Left ventricle myocardium superior (tissue), 1 donor: Measurements from ENCODE around the gene PIM3. TPM values are rescaled to one million over a fixed set of nuclear protein-coding genes. Genes with fewer than 3 reads are reported as not detected.

Experiments used
- ATAC-seq: fragments of 200-7000 bp; cut with Tn5 transposase; one replicate; pipeline ENCODE4 v1.9.1; 2020; ENCODE audit warnings: mild to moderate bottlenecking, moderate library complexity
- DNase-seq: peaks from one replicate; pipeline ENCODE4 v3.0.0-alpha.2; 2020
- intact Hi-C: fragments of 100-400 bp; cut with micrococcal nuclease; formaldehyde crosslinking; loops from one replicate; pipeline ENCODE4 v1.11.0; 2022
- total RNA-seq: library from RNA; stranded (reverse); fragmentation: NEBNext Ultra II Directional; extraction: Animal tissue kit (Norgen Biotek cat#: 25700); gene quantifications from one replicate; pipeline ENCODE4 v1.2.1, GENCODE V29; 2021
- donor health status: DM: no; HTN: yes; CAD: no; lungs with severe emphysema.

PIM3 gene
- total RNA-seq, 1 donor from 2014 or later: 65.1 TPM

DNA sequence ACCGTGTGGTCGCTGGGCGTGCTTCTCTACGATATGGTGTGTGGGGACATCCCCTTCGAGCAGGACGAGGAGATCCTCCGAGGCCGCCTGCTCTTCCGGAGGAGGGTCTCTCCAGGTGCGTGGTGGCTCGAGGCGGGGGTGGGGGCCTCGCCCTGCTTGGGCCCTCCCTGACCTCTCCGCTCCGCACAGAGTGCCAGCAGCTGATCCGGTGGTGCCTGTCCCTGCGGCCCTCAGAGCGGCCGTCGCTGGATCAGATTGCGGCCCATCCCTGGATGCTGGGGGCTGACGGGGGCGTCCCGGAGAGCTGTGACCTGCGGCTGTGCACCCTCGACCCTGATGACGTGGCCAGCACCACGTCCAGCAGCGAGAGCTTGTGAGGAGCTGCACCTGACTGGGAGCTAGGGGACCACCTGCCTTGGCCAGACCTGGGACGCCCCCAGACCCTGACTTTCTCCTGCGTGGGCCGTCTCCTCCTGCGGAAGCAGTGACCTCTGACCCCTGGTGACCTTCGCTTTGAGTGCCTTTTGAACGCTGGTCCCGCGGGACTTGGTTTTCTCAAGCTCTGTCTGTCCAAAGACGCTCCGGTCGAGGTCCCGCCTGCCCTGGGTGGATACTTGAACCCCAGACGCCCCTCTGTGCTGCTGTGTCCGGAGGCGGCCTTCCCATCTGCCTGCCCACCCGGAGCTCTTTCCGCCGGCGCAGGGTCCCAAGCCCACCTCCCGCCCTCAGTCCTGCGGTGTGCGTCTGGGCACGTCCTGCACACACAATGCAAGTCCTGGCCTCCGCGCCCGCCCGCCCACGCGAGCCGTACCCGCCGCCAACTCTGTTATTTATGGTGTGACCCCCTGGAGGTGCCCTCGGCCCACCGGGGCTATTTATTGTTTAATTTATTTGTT, 2.4 kb downstream of the PIM3 start:
- DNase-seq: peak; percentile 53
- intact Hi-C loops: no loop called here
- ATAC-seq: no peak

DNA sequence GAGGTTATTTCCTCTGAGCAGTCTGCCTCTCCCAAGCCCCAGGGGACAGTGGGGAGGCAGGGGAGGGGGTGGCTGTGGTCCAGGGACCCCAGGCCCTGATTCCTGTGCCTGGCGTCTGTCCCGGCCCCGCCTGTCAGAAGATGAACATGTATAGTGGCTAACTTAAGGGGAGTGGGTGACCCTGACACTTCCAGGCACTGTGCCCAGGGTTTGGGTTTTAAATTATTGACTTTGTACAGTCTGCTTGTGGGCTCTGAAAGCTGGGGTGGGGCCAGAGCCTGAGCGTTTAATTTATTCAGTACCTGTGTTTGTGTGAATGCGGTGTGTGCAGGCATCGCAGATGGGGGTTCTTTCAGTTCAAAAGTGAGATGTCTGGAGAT, 3.1 kb downstream of the PIM3 start:
- DNase-seq (no peak), ATAC-seq (no peak)
- intact Hi-C loops: no loop called here

DNA sequence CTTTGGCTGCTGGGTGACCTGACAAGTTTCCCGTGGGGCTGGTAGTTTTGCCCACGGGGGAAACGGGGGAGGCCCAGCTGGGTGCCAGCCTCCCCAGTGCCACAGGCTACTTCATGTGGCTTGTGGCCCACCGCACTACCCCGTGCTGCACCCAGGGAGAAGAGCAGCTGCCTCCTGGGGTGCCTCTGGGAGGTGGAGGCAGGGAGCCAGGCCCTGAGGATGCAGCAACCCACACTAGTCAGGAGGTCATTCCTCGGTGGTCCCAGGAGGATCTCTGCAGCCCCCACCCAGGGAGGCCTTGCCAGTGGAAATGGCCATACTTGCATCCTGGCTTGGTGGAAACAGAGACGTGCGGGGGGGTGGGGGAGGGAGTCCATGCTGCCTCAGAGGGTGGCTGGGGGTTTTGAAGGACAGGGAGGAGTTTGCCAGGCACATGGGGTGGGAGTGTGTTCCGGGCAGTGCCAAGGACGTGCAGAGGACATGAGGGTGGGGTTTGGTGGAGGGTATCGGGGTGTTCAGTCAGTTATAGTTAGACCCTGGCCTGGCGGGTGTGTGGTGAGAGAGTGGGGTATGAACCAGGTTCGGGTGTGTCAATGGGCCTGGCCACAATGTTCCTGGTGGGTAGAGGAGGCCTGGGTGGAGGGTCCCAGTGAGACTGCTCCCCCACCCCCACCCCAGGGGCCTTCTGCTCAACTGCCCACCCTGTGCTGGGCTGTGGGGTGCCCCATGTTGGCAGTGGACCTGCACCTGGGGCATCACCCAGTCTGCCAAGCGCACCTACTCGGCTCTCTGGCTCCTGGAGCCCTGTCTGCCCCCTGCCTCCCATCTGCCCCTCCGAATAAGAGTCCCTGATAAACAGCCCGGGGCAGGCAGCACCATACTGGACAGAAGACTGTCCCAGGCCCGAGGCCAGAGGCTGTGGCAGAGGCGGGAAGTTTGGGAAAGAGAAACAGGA, 3.8 kb downstream of the PIM3 start:
- no peak for ATAC-seq
- intact Hi-C loops: no loop called here
- DNase-seq: peak; percentile 40

DNA sequence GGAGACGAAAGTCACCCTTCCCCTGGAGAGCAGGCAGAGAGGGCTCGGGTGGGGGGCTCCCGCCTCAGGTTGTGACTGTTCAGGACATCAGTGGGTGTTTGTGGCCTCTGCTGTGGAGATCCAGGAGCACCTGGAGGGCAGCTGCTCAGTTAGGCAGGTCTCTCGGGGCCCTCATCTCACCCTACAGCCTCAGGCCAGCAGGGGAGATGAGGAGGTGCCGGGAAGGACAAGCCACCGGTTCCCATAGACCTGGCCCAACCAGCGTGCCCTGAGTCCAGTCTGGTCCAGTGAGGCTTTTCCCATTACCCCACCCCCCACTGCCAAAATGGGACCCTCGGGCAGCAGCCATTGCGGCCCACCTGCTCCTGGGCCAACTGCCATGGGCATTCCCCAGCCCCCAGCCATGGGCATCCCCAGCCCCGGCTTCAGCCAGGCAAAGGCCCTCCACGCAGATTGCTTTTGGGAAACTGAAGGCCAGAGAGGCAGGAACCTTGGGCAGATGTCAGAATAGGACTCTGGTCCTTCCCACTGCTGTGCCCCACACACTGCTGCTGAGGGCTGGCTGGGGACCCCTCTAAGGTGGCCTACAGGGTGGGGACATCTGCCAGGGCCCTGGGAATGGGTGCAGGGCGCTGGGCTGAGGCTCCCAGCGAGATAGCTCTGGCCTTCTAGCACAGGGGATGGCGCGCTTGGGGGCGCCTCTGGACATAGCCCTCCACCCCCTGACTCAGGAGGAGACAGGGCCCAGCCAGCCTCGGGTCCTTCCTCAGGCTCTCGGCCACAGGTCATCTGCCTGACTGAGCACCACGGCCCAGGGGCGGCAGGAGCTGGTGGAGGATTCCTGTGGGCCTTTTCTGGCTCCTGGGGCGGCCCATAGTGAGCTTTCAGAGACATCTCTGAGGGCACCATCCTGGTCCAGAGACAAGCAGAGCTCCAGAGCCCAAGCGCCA, 4.8 kb downstream of the PIM3 start:
- intact Hi-C loops: no loop called here
- DNase-seq (peak; percentile 38), ATAC-seq (no peak)

DNA sequence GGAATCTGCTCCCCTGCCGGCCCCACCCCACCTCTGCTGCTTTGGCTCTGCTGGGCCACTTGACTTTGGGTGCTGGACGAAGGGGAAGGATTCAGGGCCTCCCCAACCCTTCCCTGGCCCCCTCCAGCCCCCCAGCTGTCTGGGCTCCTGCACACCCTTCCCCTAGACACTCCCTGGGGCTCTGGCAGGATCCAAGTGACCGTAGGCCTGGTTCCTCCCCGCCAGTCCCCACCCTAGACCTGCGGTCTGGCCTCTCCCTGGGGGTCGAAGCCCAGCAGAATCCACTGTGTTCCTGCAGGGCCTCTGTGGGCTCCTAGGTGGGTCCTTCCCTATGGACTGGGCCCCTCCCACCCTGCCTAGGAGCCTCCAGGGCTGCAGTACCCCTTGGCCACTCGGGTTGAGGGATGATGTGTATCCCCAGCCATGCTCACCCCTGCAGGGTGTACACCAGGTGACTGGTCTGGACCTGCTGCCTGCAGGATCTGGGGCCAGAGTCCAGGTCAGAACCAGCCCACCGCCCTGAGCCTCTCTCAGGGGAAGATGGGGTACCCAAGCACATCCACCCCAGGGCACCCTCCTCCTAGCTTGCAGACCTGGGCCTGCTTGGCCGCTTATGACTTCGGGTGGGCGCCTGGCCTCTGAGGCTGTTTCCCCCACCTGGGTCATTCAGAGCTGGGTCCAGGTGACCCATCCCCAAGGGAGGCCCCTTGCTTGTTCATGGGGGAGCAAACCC, 5.6 kb downstream of the PIM3 start:
- DNase-seq: peak; percentile 33
- ATAC-seq: no peak
- intact Hi-C loops: no loop called here

DNA sequence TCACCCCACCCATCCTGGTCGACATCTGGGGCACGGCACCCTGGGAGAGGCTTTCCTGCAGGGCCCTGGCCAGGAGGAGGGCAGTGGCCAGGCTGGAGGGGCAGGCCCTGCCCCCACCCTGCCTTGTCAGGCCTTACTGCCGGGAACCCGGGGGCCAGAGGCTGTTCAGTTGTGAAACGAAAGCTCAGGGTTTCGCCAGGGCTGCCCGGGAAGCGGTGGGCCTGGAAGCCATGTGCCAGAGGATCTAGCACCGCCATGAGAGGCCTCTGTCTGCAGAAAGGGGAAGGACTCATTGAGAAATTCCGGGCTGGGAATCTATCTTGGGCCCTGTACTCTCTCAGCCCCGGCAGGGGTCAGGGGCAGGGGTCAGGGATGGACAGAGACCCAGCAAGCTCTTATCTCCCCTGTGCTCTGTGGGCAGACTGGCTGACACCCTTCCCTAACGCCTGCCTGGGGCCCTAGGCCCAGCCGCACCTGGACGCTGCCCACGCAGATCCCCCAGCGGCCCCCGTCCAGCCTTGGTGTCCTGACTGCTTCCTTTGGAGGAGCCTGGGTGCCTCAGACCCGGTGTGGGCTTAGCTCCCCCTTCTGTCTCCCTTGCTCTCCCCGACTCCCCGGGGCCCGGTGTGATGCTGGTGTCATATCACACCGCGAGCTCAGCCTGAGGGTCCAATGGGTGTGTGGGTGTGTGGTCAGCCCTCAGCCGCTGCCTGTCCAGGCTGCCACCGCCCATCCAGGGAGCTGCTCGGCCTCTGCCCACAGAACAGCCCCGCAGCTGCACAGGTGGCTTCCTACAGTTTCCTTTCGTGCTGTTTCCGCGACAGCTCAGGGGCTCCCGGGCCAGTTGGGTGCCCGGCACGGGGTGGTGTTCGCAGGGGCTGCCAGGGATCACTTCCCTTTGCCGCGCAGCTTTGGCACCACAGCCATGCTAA, 6.5 kb downstream of the PIM3 start:
- peak; percentile 64 for DNase-seq
- ATAC-seq: no peak
- intact Hi-C loops: no loop called here

DNA sequence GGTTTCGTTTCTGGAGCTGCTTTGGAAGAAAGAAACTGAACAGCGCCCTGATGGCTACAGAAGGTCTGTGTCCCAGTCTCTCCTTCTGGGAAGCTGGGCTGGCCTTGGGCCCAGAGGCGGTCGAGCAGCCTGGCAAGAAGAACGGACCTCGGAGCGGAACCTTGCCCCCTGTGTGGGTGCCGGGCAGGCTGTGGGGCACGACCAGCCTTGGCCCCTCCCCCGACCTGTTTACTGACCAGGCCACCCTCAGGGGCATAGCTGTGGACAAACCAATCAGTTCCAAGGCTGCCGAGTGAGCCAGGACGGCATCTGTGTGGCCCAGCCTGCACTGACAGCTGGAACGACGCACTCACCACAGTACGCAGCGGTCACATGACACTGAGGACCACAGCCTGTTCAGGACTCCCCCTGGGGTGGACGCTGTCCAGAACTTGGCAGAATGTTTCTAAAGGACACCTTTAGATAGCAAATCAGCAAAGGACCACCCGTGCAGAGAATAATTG, 7.2 kb downstream of the PIM3 start:
- DNase-seq (peak; percentile 74), ATAC-seq (no peak)
- intact Hi-C loops: no loop called here

DNA sequence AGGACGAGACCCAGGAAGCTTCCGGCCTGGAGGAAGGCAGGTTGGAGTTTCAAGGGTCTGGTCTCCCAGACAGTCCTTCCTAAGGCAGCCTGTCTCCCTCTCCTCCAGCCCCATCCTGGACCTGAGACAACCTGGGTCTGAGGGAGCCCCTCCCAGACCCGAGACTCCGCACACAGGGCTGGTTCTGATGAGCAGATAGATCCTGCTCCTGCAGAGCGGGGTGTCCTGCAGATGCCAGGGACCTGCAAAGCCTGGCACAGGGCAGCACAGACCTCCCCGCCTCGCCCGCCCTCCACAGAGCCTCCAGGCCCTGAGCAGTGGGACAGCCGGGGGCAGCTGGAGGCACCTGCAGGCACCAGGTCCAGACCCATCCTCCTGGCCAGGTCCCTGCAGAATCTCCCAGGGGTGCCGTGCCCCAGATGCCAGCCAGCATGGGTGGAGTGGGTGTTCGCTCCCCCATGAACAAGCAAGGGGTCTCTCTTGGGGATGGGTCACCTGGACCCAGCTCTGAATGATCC, 7.8 kb downstream of the PIM3 start:
- ATAC-seq: no peak
- intact Hi-C loops: no loop called here

DNA sequence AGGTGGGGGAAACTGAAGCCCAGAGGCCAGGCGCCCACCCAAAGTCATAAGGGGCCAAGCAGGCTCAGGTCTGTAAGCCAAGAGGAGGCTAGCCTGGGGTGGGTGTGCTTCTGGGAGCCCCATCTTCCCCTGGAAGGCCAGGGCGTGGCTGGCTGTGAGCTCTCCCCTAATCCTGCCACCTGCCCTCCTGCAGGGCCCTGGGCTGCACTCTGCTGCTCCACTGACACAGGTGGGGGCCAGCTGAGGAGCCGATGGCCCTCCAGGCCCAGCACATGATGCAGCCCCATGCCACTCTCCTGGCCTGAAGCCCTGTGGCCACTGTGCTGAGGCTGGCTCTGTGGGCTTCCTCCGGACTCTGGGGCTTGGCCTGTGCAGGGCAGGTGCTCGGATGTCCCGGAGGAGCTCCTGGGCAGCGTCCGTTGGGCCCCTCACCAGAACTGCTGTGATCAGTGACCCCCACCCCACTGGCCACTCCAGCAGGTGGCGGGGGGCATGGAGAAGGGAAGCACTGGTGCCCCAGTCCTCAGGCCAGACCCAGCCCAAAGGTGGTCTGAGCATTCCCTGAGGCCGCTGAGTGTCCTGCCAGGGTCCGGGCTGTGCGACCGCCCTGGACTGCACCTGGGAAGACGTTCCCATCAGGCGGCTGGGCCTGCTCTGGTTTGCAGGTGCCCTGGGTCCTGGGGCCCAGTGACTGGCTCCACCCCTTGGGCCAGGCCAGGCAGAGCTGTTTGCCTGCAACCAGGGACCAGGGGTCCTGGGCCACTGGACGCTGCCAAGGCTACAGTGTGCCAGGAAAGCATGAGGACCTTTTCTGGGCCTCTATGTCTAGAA, 8.5 kb downstream of the PIM3 start:
- peak; percentile 43 for DNase-seq

More for the DNA sequence above, 7.8 kb downstream of the PIM3 start:
- DNase-seq: peak; percentile 32

DNA sequence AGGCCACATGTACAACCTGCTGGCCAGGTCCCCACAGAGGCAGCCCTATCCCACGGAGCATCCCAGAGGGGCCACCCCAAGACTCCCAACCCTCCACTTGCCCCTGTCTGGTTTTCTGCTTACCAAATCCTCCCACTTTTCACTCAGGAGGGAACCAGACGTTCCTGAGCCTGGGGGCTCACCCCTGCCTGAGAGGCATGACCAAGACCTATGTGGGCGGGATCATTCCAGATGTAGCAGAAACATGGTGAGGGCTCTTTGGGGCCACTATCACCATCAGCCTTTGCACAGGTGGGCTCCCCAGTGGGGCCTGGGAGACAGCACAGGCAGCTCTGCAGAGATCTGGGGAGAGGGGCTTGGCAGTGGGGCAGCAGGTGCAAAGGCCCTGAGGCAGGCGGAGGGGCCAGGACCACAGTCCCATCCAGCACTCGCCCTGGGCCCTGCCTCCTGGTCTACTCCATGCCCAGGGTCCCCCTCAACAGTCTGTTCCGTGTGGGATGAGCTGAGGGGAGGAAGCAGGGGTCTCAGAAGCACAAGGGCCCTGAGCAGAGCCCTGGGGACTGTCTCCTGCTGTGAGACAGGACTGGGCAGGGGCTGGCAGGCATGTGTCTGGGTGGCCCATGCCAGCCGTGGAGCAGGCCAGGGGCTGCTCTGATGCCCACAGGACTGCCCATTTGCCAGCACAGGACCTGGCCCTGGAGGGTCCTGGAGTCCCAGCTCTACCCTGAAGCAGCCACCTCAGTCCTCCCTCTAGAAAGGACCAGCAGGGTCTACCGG, 9.4 kb downstream of the PIM3 start:
- DNase-seq (peak; percentile 30), ATAC-seq (no peak)
- intact Hi-C loops: no loop called here

More for the DNA sequence above, 8.5 kb downstream of the PIM3 start:
- intact Hi-C loops: no loop called here
- no peak for ATAC-seq

DNA sequence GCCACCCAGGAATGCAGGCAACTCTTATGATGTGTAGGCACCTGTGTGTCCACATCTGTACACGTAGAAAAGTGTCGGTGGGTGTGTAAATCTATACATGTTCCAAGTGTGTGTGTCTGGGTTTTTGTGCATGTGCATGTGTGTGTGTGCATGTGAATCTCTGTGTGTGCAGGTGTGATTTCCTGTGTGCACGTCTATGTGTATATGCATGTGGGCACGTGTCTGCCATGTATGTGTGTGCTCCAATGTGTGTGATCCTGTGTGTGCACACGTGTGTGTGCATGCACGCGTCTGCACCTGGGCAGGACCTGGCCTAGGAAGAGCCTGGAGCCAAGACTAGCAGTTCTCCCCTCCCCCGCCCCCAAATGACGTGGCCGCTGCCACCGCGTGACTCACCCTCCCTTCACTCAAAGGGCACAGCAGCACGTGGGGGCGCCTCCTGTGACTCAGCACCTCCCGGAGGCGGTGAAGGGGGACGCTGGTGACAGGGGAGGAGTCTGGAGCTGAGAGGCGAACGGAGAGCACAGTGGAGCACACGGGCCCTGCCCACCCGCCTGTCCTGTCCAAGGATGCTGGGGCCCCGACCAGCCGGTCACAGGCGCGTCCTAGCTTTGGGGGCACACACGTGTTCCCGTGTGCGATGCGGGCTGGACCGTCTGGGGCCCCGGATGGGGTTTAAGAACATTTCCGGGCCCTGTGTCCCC, 10.1 kb downstream of the PIM3 start:
- ATAC-seq (peak; percentile 89), DNase-seq (peak; percentile 94)
- intact Hi-C loops: no loop called here

DNA sequence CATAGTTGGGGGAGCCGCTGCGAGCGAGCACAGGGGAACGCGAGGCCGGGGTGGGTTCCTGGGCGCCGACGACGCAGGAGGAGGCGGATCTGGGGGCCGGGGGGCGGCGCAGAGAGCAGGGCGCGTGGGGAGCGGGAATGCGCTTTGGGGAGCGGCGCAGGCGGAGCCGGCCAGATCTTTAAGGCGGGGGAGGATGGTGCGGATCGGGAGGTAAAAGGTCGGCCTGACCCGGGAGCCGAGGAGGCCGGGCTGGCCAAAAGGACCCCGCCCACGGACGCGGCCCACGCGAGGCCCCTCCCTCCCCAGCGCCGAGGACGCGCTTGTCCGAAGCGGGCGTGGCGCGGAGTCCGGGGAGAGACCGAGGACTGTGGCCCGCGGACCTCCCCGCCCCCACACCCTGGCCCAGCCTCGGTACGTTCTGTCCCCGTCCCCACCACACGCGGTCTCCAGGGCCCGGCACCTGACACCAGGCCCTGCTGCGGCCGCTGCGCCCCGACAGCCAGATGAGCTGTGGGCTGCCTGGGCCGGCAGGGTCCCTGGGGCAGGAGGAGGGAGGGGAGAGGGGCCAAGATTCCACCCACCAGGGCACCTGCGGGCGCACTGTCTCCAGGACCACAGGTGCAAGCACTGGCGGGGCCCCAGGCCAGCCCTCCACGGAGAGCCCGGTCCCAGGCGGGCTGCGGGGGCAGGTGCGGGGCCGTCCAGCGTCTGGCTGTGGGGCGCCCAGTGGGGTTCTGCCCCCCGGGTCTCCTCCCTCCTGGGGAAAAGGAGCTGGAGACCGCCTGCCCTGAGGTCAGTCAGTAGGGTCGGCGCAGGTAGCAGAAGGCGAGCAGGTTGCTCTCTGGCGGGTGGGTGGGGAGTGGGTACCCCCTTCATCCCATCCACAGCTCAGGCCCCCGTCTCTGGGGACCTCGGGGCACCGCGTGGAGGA, 10.9 kb downstream of the PIM3 start:
- DNase-seq (peak; percentile 92), ATAC-seq (peak; percentile 81)
- intact Hi-C loops: no loop called here

DNA sequence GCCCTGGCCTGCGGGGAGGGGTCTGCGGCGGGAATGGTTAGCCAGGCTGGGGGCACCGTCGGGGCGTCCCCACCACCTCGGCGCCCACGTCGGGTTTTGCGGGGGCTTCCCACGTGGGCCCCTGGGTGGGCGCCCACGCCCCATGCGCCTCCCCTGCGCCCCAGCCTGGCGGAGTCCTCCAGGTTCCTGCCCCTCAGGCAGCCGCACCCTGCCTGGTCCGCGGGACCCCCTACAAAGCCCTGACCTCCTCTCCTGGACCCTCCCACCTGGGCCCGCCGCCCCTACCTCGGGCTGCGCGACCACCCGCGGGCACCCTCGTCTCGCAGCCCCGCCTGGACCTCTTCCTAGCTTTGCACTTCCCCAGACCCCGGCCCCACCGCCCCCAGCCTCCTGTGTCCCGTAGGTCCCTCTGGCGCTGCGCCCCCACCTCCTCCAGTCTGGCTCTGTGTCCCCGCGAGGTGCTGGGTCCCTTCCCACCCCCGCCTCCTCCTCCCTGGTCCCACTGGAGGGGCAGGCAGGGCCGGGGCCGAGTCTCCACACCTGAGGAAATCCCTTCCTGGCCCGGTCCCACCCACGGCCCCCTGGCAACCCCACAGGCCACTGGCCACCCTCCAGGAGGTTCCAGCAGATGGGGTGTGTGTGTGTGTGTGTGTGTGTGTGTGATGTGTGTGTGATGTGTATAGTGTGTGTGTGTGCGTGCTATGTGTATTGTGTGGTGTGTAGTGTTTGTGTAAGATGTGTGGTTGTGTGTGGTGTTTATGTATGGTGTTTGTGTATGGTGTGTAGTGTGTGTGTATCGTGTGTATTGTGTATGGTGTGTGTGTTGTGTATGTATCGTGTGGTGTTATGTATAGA, 11.8 kb downstream of the PIM3 start:
- intact Hi-C loops: no loop called here
- peak; percentile 49 for DNase-seq
- no peak for ATAC-seq
